CD4-positive, CD25-positive, alpha-beta regulatory T cell (primary cell): ENCODE measurements around the gene ATP5IF1. TPM values are rescaled to one million over a fixed set of nuclear protein-coding genes. Genes with fewer than 3 reads are reported as not detected.

ENCODE experiments used
- ATAC-seq, 2 donors: fragments of 150-1000 bp; cut with Tn5 transposase; one replicate each; pipeline ENCODE4 v1.10.0; 2021; ENCODE audit warnings: low read depth in 2 of 2, moderate number of reproducible peaks in 2 of 2, moderate library complexity in 1 of 2
- DNase-seq, 3 donors: peaks; one replicate each; pipeline versions ENCODE4 v3.0.0 to v3.0.0-alpha.2; 2012 to 2022; ENCODE audit warnings: mixed read lengths in 1 of 3
- H3K27ac ChIP-seq: one replicate; pipeline ENCODE4 v1.7.0; 2013; ENCODE audit warnings: mild to moderate bottlenecking, low read length; ENCODE audit not compliant: insufficient read depth, poor library complexity, severe bottlenecking
- H3K27me3 ChIP-seq: one replicate; pipeline ENCODE4 v1.7.0; 2013; ENCODE audit warnings: low read length; ENCODE audit not compliant: control insufficient read depth, insufficient read depth
- H3K36me3 ChIP-seq: one replicate; pipeline ENCODE4 v1.7.0; 2013; ENCODE audit warnings: mild to moderate bottlenecking, low read length, moderate library complexity; ENCODE audit not compliant: control insufficient read depth, insufficient read depth
- H3K4me1 ChIP-seq: 2 replicates; pipeline ENCODE4 v1.7.0; 2013; ENCODE audit warnings: mild to moderate bottlenecking, low read length; ENCODE audit not compliant: insufficient read depth, control insufficient read depth, poor library complexity, severe bottlenecking
- H3K4me3 ChIP-seq: one replicate; pipeline ENCODE4 v1.7.0; 2013; ENCODE audit warnings: low read depth, mild to moderate bottlenecking, low read length, moderate library complexity
- H3K9me3 ChIP-seq, 2 experiments: 1 replicate in 1 of 2; 2 replicates in 1 of 2; pipeline ENCODE4 v1.7.0; 2013; ENCODE audit warnings: low read length in 2 of 2, mild to moderate bottlenecking in 1 of 2, moderate library complexity in 1 of 2; ENCODE audit not compliant: control insufficient read depth in 2 of 2
- H3K27ac Mint-ChIP-seq, 3 donors: one replicate each; pipeline ENCODE4 v1.8.0; 2020 to 2022; ENCODE audit warnings: mild to moderate bottlenecking in 3 of 3, mixed read lengths in 3 of 3, moderate library complexity in 2 of 3
- H3K27me3 Mint-ChIP-seq: one replicate; pipeline ENCODE4 v1.8.0; 2022; ENCODE audit warnings: mild to moderate bottlenecking, mixed read lengths
- H3K36me3 Mint-ChIP-seq: one replicate; pipeline ENCODE4 v1.8.0; 2020; ENCODE audit warnings: mixed read lengths
- H3K4me1 Mint-ChIP-seq, 4 donors: one replicate each; pipeline ENCODE4 v1.8.0; 2020 to 2022; ENCODE audit warnings: mixed read lengths in 4 of 4, mild to moderate bottlenecking in 1 of 4
- H3K4me3 Mint-ChIP-seq, 4 donors: one replicate each; pipeline ENCODE4 v1.8.0; 2020 to 2022; ENCODE audit warnings: mild to moderate bottlenecking in 4 of 4, mixed read lengths in 4 of 4, moderate library complexity in 3 of 4
- H3K9me3 Mint-ChIP-seq, 7 donors: one replicate each; pipeline ENCODE4 v1.8.0; 2020 to 2022; ENCODE audit warnings: mixed read lengths in 7 of 7, mild to moderate bottlenecking in 3 of 7, moderate library complexity in 2 of 7
- polyA plus RNA-seq, 4 donors: library from polyadenylated mRNA; unstranded; fragments of 300-500 nt; fragmentation: Illumina TruSeq; gene quantifications; one replicate each; pipeline ENCODE4 v1.2.3, GENCODE V29; 2021
- total RNA-seq: library from RNA; stranded (reverse); gene quantifications from one replicate; pipeline ENCODE4 v1.2.3, GENCODE V29; 2022

The ATP5IF1 gene
- total and polyA plus RNA-seq, 5 donors from 2014 or later: 96.6 to 676 (median 545) TPM

DNA sequence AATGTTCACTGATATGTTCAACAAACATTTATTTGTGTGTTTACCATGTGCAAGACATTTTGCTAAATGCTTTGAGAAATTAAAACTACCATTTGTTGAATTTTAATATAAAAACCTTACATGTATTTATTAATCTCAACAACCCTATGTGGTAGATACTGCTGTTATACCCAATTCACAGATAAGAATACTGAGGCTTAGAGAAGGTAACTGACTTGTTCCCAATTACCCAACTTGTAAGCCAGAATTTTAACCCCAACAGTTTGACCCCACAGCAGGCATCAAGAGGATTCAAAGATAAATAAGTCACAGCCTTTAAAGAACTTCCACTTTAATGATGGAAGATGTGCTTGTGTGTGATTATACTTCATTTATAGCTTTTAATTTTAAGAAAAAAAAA is 6.8 kb upstream of the ATP5IF1 start:
- Histone ChIP-seq H3K4me3 (no peak overlapping the region), H3K9me3 (no peaks in the 10 kb centered on the region), H3K27me3 (no peaks in the 10 kb centered on the region), H3K4me1 (peaks cover 23% of the 10 kb centered on the region), H3K36me3 (peaks cover 55% of the 10 kb centered on the region), H3K27ac (no peak overlapping the region)
- peaks cover 30% of the 10 kb centered on the region for H3K36me3 Mint-ChIP-seq
- no peak for DNase-seq
- H3K4me1 Mint-ChIP-seq: peaks cover 10 to 43% (median 20%) of the 10 kb centered on the region in 4 donors
- ATAC-seq: no peak
- peak overlapping the region in 1 of 4 donors; percentile 63 for H3K4me3 Mint-ChIP-seq
- H3K9me3 Mint-ChIP-seq: no peaks in the 10 kb centered on the region
- H3K27me3 Mint-ChIP-seq: no peaks in the 10 kb centered on the region
- H3K27ac Mint-ChIP-seq: no peak overlapping the region

DNA sequence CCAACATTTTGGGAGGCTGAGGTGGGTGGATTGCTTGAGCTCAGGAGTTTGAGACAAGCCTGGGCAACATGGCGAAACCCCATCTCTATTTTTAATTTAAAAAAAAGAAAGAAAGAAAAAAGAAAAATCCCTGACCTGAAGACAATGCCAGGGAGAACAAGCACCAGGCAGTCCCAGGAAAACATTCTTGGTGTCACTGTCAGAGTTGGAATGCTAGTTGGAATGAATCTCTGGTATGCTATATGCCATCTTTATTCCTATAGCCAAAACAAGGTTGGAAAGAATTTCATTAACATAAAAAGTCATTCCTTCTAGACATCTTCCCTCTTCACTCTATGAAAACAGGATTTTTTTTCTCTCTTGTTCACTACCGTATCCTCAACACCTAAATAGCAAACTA is 5.9 kb upstream of the ATP5IF1 start:
- Mint-ChIP-seq H3K36me3 (peaks cover 26% of the 10 kb centered on the region), H3K27ac (no peak overlapping the region), H3K4me1 (peaks cover 9 to 46% (median 20%) of the 10 kb centered on the region in 4 donors), H3K4me3 (peak overlapping the region; percentile 38 to 100 (median 76)), H3K9me3 (no peaks in the 10 kb centered on the region), H3K27me3 (no peaks in the 10 kb centered on the region)
- Histone ChIP-seq H3K36me3 (peaks cover 48% of the 10 kb centered on the region), H3K4me3 (no peak overlapping the region), H3K4me1 (peaks cover 23% of the 10 kb centered on the region), H3K27ac (no peak overlapping the region), H3K27me3 (no peaks in the 10 kb centered on the region), H3K9me3 (no peaks in the 10 kb centered on the region)
- ATAC-seq: no peak
- no peak for DNase-seq

DNA sequence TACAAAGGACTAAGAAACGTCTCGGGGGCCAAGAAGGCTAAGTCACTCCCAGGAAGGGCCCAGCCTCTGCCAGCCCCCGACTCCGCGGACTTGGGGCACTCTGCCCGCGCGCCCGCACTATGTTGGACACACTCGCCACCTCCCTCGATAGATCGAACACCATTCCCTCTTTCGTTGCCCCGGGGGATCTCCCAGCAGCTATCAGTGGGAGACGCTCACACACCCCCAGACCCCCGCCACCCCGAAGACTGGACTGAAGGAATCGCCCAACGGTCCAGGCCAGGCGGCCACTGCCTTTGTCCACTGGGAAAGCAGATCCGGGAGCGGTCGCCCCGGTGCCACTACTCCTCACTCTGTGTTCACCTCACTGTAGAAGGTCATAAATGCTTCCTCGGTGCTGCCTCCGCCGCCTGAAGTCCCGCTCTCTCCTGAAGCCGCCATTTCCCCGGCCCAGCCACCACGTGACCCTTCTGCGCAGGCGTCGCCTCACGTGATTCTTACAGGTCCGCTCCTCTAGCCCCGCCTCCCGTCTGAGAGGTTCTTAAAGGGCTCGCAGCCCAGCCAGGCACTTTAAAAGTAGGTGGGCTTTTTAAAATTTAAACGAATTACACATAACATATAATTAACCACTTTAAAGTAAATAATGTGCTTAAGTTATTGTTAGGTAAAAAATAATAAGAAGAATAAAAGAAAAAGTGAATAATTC is 3.2 kb upstream of the ATP5IF1 start, which contains the start of gene DNAJC8:
TSS of gene DNAJC8 (minus strand) at position 472 of the 706 bp plus-strand sequence. CDS start at position 441, 31 bp downstream.
- Mint-ChIP-seq H3K4me1 (peaks cover 5 to 46% (median 20%) of the 10 kb centered on the region in 4 donors), H3K27ac (peak within 1 kb of the TSS; percentile 98 to 100 (median 100)), H3K27me3 (no peaks in the 10 kb centered on the region), H3K9me3 (no peaks in the 10 kb centered on the region), H3K4me3 (peak within 1 kb of the TSS; percentile 97 to 100 (median 98)), H3K36me3 (peaks cover 11% of the 10 kb centered on the region)
- Histone ChIP-seq H3K27me3 (no peaks in the 10 kb centered on the region), H3K9me3 (no peaks in the 10 kb centered on the region), H3K4me1 (peaks cover 45% of the 10 kb centered on the region), H3K36me3 (peaks cover 23% of the 10 kb centered on the region), H3K4me3 (peak within 1 kb of the TSS; percentile 87), H3K27ac (peak within 1 kb of the TSS; percentile 86)
- peak; percentile 61 to 62 for ATAC-seq
- peak; percentile 90 to 96 (median 93) for DNase-seq

DNA sequence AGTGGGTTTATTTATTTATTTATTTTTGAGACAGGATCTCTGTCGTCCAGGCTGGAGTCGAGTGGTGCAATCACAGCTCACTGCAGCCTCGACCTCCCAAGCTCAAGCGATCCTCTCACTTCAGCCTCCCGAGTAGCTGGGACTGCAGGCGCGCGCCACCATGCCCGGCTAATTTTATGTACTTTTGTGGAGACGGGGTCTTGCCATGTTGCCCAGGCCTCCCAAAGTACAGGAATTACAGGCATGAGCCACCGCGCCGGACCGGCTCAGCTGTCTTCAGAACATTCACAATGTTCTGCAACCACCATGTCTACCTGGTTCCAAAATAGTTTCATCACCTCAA is 2.7 kb upstream of the ATP5IF1 start:
- no peaks in the 10 kb centered on the region for H3K27me3 Mint-ChIP-seq
- peaks cover 11% of the 10 kb centered on the region for H3K36me3 Mint-ChIP-seq
- DNase-seq: no peak
- no peaks in the 10 kb centered on the region for H3K27me3 ChIP-seq
- no peaks in the 10 kb centered on the region for H3K9me3 ChIP-seq
- peaks cover 45% of the 10 kb centered on the region for H3K4me1 ChIP-seq
- peak overlapping the region in 1 of 3 donors; percentile 98 for H3K27ac Mint-ChIP-seq
- H3K27ac ChIP-seq: peak overlapping the region; percentile 86
- no peaks in the 10 kb centered on the region for H3K9me3 Mint-ChIP-seq
- H3K4me3 ChIP-seq: peak overlapping the region; percentile 87
- peaks cover 5 to 46% (median 20%) of the 10 kb centered on the region in 4 donors for H3K4me1 Mint-ChIP-seq
- no peak for ATAC-seq
- peak overlapping the region; percentile 63 to 97 (median 74) for H3K4me3 Mint-ChIP-seq
- peaks cover 18% of the 10 kb centered on the region for H3K36me3 ChIP-seq

DNA sequence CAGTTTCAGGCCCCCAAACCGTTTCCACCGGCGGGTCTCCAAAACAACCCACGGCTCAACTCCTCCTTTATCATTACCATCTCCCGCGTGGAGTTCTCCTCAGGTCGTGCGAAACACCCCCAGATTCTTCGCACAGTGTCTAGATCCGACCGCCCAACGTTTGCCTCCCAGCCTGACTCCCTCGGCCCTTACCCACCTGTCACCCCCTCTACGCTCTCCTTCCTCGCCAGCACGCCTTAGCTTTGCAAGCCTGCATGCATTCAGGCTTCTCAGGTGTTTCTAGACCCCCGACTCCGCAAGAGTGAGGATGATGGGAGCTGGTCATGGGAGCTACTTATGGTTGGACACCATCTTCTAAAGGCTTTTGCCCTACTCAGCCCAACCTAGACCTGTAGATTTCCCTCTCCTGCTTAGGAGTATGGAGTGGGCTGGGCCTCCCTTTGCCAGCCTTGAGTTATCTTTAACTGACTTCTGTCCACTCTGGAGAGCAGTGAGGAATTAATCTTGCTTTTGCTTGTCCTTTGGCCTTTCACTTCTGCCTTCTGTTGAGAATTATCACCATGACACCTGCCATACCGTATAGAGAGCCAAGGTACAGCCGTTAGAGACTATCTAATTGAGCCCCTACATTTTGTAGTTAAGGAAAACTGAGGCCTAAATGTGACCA is 865 bp downstream of the ATP5IF1 start:
- H3K9me3 Mint-ChIP-seq: no peaks in the 10 kb centered on the region
- peaks cover 8% of the 10 kb centered on the region for H3K36me3 Mint-ChIP-seq
- no peak overlapping the region for H3K27ac Mint-ChIP-seq
- no peak for ATAC-seq
- Histone ChIP-seq H3K9me3 (no peaks in the 10 kb centered on the region), H3K4me1 (peaks cover 37% of the 10 kb centered on the region), H3K27me3 (no peaks in the 10 kb centered on the region), H3K36me3 (no peaks in the 10 kb centered on the region), H3K27ac (peak overlapping the region; percentile 85), H3K4me3 (peak overlapping the region; percentile 84)
- H3K4me1 Mint-ChIP-seq: peaks cover 5 to 29% (median 10%) of the 10 kb centered on the region in 4 donors
- no peaks in the 10 kb centered on the region for H3K27me3 Mint-ChIP-seq
- no peak overlapping the region for H3K4me3 Mint-ChIP-seq
- DNase-seq: peak in 1 of 3 donors; percentile 25

DNA sequence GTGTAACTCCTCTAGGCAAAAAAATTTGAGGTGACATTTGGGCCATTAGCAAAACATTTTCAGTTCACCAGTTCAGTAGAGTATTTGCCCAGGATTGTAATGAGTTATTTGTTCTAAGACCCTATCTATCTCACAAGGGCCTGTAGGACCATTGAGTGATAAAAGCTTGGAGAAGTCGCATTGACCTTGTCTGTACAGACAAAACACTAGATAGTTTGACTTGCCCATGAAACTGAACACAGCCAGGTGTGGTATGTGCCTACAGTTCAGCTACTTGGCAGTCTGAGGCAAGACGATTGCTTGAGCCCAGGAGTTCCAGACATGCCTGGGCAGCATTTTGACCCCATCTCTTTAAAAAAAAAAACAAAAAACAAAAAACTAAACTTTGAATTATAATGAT is 3.1 kb downstream of the ATP5IF1 start:
- no peak for DNase-seq
- no peaks in the 10 kb centered on the region for H3K9me3 Mint-ChIP-seq
- Histone ChIP-seq H3K4me3 (no peak overlapping the region), H3K27ac (peak overlapping the region; percentile 18), H3K9me3 (no peaks in the 10 kb centered on the region), H3K36me3 (no peaks in the 10 kb centered on the region), H3K4me1 (peaks cover 35% of the 10 kb centered on the region), H3K27me3 (no peaks in the 10 kb centered on the region)
- ATAC-seq: no peak
- H3K27me3 Mint-ChIP-seq: no peaks in the 10 kb centered on the region
- peaks cover 5% of the 10 kb centered on the region for H3K36me3 Mint-ChIP-seq
- no peak overlapping the region for H3K4me3 Mint-ChIP-seq
- peak overlapping the region in 1 of 3 donors; percentile 32 for H3K27ac Mint-ChIP-seq
- peaks cover 4 to 28% (median 6%) of the 10 kb centered on the region in 4 donors for H3K4me1 Mint-ChIP-seq

DNA sequence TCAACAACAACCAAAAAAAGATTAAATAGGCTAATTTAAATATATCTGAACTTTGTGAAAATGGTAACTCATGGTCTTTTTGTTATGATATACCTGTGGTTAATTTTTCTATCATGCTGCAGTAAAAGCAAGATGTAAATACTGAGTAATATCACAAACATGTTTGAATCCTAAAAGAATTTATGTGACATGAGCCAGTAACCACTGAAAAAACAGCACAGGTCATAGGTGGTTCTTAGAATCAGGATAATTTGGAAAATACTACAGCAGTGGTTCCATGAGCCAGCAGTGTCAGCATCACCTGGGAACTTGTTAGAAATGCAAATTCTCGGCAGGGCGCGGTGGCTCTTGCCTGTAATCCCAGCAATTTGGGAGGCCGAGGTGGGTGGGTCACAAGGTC is 4.1 kb downstream of the ATP5IF1 start:
- no peak for ATAC-seq
- Histone ChIP-seq H3K9me3 (no peaks in the 10 kb centered on the region), H3K4me1 (peaks cover 45% of the 10 kb centered on the region), H3K36me3 (no peaks in the 10 kb centered on the region), H3K27me3 (no peaks in the 10 kb centered on the region), H3K4me3 (no peak overlapping the region), H3K27ac (no peak overlapping the region)
- no peak for DNase-seq
- Mint-ChIP-seq H3K4me3 (no peak overlapping the region), H3K27me3 (no peaks in the 10 kb centered on the region), H3K27ac (no peak overlapping the region), H3K4me1 (peaks cover 5 to 34% (median 14%) of the 10 kb centered on the region in 4 donors), H3K9me3 (no peaks in the 10 kb centered on the region), H3K36me3 (peaks cover 7% of the 10 kb centered on the region)
